CD4-positive, alpha-beta T cell (primary cell): ENCODE results near the gene KCNK13. TPM values are rescaled to one million over a fixed set of nuclear protein-coding genes. Genes with fewer than 3 reads are reported as not detected.

Experiments
- ATAC-seq: fragments of 200-7000 bp; cut with Tn5 transposase; one replicate; pipeline ENCODE4 v1.10.0; 2022; ENCODE audit warnings: mild to moderate bottlenecking; ENCODE audit not compliant: poor library complexity
- CTCF ChIA-PET: fragments of 350-600 bp; sonication (Branson Sonifier 250); formaldehyde crosslinking; loops from one replicate; lab custom pipeline; 2021; ENCODE audit warnings: antibody characterized with exemption, inconsistent platforms; lab: Charles Lee
- POLR2A ChIA-PET: fragments of 350-600 bp; sonication (Branson Sonifier 250); formaldehyde crosslinking; loops from one replicate; lab custom pipeline; 2021; ENCODE audit warnings: antibody characterized with exemption, inconsistent platforms; lab: Charles Lee
- DNase-seq, 14 experiments: peaks; one replicate each; pipeline ENCODE4 v3.0.0-alpha.2; 2013 to 2020; ENCODE audit warnings: mixed read lengths in 2 of 14
- H3K27ac ChIP-seq, 2 donors: one replicate each; pipeline versions ENCODE4 v1.5.1 to v1.7.0; 2013; ENCODE audit warnings: low read length in 2 of 2, low read depth in 1 of 2, mild to moderate bottlenecking in 1 of 2
- H3K27me3 ChIP-seq, 2 experiments: 1 replicate in 1 of 2; 2 replicates in 1 of 2; pipeline versions ENCODE4 v1.6.1 to v1.7.0; 2013; ENCODE audit warnings: low read length in 2 of 2, control low read depth in 1 of 2, mild to moderate bottlenecking in 1 of 2, moderate library complexity in 1 of 2; ENCODE audit not compliant: insufficient read depth in 2 of 2, control insufficient read depth in 1 of 2
- H3K36me3 ChIP-seq: one replicate; pipeline ENCODE4 v1.6.1; 2013; ENCODE audit warnings: low read length, control low read depth; ENCODE audit not compliant: insufficient read depth
- H3K4me1 ChIP-seq: one replicate; pipeline ENCODE4 v1.6.1; 2013; ENCODE audit warnings: low read length, control low read depth; ENCODE audit not compliant: insufficient read depth
- H3K4me3 ChIP-seq: one replicate; pipeline ENCODE4 v1.5.1; 2013; ENCODE audit warnings: mild to moderate bottlenecking, low read length, moderate library complexity
- H3K9me3 ChIP-seq, 2 experiments: 1 replicate in 1 of 2; 2 replicates in 1 of 2; pipeline versions ENCODE4 v1.6.1 to v1.7.0; 2013; ENCODE audit warnings: low read length in 2 of 2, mild to moderate bottlenecking in 2 of 2, control low read depth in 1 of 2, moderate library complexity in 1 of 2; ENCODE audit not compliant: control insufficient read depth in 1 of 2, insufficient read depth in 1 of 2
- H3K27ac Mint-ChIP-seq: one replicate; pipeline ENCODE4 v1.8.0; 2020; ENCODE audit warnings: mixed read lengths
- H3K27me3 Mint-ChIP-seq: one replicate; pipeline ENCODE4 v1.8.0; 2021; ENCODE audit warnings: mixed read lengths
- H3K36me3 Mint-ChIP-seq: one replicate; pipeline ENCODE4 v1.8.0; 2021; ENCODE audit warnings: low read depth, mixed read lengths
- H3K4me1 Mint-ChIP-seq: one replicate; pipeline ENCODE4 v1.8.0; 2021; ENCODE audit warnings: low read depth, mixed read lengths
- H3K4me3 Mint-ChIP-seq: one replicate; pipeline ENCODE4 v1.8.0; 2020; ENCODE audit warnings: mild to moderate bottlenecking, mixed read lengths
- H3K9me3 Mint-ChIP-seq: one replicate; pipeline ENCODE4 v1.8.0; 2020; ENCODE audit warnings: mixed read lengths
- CTCF ChIP-seq: fragments of 200-600 bp; IDR thresholded peaks from one replicate; pipeline ENCODE4 v1.8.0; 2022; ENCODE audit warnings: antibody characterized with exemption, mild to moderate bottlenecking
- intact Hi-C, 2 experiments: fragments of 100-400 bp; cut with DNase I in 1 of 2; cut with micrococcal nuclease in 1 of 2; formaldehyde crosslinking; loops; one replicate each; pipeline versions ENCODE4 v1.15.1 to v1.9.0; 2023 to 2025; cut with DNase I, micrococcal nuclease
- total RNA-seq, 174 experiments: library from RNA in 2 of 174; stranded (reverse) in 2 of 174; gene quantifications; one replicate each; pipeline ENCODE4 v1.2.3 and lab custom pipeline; 2021 to 2026

The KCNK13 gene
- total RNA-seq, 2 experiments from 2014 or later: not detected

GRCh38 chr14:90140956-90141316, 79.1 kb downstream of the KCNK13 start:
- CTCF ChIA-PET: no interaction called here
- H3K4me1 Mint-ChIP-seq: no peaks in the 10 kb centered on the region
- no peak for TF ChIP-seq CTCF
- ATAC-seq: no peak
- intact Hi-C loops: no loop called here
- no peak for DNase-seq
- no peak overlapping the region for H3K27ac Mint-ChIP-seq
- POLR2A ChIA-PET: no interaction called here
- Histone ChIP-seq H3K4me1 (no peaks in the 10 kb centered on the region), H3K27ac (no peak overlapping the region), H3K9me3 (no peaks in the 10 kb centered on the region), H3K4me3 (no peak overlapping the region), H3K27me3 (peaks cover 0 to 3% of the 10 kb centered on the region in 2 experiments), H3K36me3 (no peaks in the 10 kb centered on the region)
- H3K9me3 Mint-ChIP-seq: no peaks in the 10 kb centered on the region
- H3K36me3 Mint-ChIP-seq: no peaks in the 10 kb centered on the region
- H3K4me3 Mint-ChIP-seq: no peak overlapping the region
- H3K27me3 Mint-ChIP-seq: peaks cover 18% of the 10 kb centered on the region

DNA sequence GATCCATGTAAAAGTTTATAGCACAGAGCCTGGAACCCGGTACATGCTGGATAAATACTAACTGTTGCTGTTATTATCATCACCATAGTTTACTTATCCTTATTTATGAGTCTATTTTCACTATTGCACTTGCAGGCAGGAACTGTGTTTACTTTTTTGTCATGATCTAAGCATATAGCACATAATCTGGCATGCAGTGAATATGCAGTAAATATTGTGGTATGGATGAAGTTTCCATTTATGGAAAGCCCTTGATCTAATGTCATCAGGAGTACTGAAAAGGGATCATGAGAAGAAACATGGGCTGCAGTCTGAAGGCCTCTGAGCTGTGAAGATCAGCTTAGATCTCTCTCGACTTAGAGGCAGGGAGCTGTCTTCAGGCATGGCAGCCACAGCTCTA, 91.6 kb downstream of the KCNK13 start:
- Histone ChIP-seq H3K9me3 (no peaks in the 10 kb centered on the region), H3K4me3 (no peak overlapping the region), H3K27ac (no peak overlapping the region), H3K27me3 (peaks cover 4 to 8% of the 10 kb centered on the region in 2 experiments), H3K36me3 (no peaks in the 10 kb centered on the region), H3K4me1 (no peaks in the 10 kb centered on the region)
- Mint-ChIP-seq H3K27ac (no peak overlapping the region), H3K9me3 (no peaks in the 10 kb centered on the region), H3K4me3 (no peak overlapping the region), H3K36me3 (no peaks in the 10 kb centered on the region), H3K4me1 (no peaks in the 10 kb centered on the region), H3K27me3 (peaks cover 22% of the 10 kb centered on the region)
- ChIA-PET CTCF (no interaction called here), POLR2A (no interaction called here)
- intact Hi-C loops: no loop called here
- no peak for DNase-seq
- no peak for ATAC-seq
- TF ChIP-seq CTCF: no peak

DNA sequence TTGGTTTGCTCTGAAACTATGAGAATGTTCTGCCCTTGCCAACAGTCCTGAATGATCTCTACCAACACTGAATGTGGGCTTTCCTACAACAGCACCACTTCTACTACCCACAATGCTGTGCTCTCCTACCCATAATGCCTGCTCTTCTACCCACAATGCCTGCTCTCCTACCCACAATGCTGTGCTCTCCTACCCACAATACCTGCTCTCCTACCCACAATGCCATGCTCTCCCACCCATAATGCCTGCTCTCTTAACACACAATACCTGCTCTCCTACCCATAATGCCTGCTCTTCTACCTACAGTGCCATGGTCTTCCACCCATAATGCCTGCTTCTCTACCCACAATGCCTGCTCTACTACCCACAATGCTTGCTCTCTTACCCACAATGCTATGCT, 92.3 kb downstream of the KCNK13 start:
- H3K9me3 Mint-ChIP-seq: no peaks in the 10 kb centered on the region
- ChIA-PET POLR2A (no interaction called here), CTCF (no interaction called here)
- no peak for TF ChIP-seq CTCF
- Histone ChIP-seq H3K4me3 (no peak overlapping the region), H3K27me3 (peaks cover 4 to 8% of the 10 kb centered on the region in 2 experiments), H3K27ac (no peak overlapping the region), H3K9me3 (no peaks in the 10 kb centered on the region), H3K36me3 (no peaks in the 10 kb centered on the region), H3K4me1 (no peaks in the 10 kb centered on the region)
- H3K36me3 Mint-ChIP-seq: no peaks in the 10 kb centered on the region
- DNase-seq (no peak), ATAC-seq (no peak)
- no peak overlapping the region for H3K4me3 Mint-ChIP-seq
- no peaks in the 10 kb centered on the region for H3K4me1 Mint-ChIP-seq
- intact Hi-C loops: no loop called here
- H3K27me3 Mint-ChIP-seq: peaks cover 21% of the 10 kb centered on the region
- no peak overlapping the region for H3K27ac Mint-ChIP-seq
